Activated gamma-delta T cell treated with Interleukin-2 at 50 U/mL for 16 hours (primary cell): Measurements from ENCODE around the gene RPS6KA4.
"Not testable (repeated sequence)": the region's sequence is repeated elsewhere in the genome, so short reads cannot be mapped to it uniquely, and the experiment has no call there.

Experiments used
- DNase-seq: peaks from one replicate; pipeline ENCODE4 v3.0.0-alpha.2; 2020

RPS6KA4 gene

DNA sequence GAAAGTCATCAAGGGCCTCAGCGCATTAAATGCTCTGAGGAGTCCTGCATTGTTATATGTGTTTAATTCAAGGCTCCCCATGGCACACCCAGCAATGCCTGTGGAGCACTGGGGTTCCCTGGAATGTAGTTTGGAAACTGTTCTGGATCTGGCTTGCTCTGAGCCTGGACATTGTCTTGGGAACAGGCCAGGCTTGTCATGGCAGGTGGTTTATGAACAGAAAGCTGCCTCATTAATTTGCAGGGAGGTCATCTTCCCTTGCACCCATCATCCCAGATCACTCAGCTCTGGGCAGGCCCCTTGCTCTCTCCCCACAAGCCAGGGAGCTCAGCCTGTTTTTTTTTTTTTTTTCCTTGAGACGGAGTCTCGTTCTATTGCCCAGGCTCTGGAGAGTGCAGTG is 32.9 kb downstream of the RPS6KA4 start:
- DNase-seq: no peak

DNA sequence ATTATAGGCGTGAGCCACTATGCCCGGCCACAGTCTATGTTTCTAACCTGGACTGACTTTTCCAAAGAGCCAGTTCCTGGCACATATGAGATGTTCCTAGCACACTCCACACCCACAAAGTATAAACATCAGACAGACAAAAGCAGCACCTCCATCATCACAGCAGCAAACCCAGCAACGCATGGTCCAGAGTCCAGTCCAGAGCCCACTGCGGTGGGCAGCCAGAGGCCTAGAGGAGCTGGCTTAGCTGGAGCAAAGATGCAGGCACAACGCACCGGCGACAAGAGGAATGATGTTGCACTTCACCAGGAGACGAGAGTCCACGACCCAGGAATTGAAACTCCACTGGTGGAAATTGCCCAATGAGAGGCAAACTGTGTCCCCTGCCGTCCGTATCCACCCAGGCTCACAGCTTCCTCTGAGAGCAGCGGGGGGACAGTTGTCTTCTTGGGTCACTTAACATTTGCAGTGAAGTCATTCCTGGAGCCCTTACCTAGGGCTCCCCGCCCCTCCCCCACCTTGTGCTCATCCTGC is 36.6 kb downstream of the RPS6KA4 start:
- no peak for DNase-seq

DNA sequence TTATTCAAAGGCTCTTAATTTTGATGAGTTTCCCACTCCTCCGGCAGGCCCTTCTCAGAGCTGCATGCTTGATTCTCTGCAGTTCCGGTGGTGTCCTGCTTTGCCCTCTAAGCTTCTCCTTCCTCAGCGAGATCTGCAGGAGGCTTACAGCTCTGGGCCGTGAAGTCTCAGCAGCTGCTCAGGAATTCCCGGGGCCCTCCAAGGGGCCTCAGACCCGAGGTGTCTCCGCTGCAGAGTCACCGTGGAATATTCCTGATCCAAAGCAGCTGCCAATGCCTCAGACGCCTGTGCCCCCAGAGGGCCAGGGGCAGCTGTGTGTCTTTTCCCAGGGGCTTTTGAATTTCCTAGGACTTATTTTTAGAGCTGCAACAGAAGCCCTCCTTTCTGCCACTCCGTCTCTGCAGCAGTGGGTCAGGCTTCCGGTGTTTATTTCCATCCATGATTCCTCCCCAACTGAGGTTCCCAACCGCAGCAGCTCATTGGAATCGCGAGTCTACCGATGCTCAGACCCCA is 37.2 kb downstream of the RPS6KA4 start:
- DNase-seq: no peak

DNA sequence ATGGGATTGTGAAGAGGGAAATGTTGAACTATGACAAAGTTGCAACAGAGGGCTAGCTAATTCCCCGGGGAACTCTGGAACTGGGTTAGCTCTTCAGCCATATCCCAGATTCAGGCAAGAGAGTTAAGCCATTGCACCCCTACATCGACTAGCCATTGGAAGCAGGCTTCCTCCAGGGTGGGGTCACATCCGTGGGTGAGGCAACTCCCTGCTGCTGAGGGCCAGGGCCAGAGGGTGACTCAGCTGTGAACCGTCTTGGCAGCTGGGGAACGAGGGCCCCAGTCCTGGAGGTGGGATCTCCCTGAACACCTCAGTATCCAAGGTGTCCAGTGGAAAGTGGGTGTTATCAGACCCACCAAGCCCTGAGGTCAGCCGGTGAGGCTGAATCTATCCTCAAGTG is 41.1 kb downstream of the RPS6KA4 start:
- no peak for DNase-seq

DNA sequence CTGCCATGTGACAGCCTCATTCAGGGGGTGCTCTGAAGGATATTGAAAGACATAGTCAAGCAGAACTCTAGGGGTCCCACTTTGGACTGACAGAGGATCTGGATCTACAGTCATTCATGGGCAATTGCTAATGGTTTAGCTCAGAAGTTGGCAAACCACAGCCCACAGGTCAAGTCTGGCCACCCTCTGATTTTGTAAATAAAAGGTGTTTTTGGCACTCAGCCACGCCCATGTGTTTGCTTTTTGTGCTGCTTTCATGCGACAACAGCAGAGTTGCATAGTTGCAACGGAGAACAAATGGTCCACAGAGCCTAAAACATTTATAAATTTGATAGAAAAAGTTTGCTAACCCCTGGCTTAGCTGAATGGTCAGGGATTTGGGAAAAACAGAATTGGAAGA is 41.7 kb downstream of the RPS6KA4 start:
- DNase-seq: no peak

DNA sequence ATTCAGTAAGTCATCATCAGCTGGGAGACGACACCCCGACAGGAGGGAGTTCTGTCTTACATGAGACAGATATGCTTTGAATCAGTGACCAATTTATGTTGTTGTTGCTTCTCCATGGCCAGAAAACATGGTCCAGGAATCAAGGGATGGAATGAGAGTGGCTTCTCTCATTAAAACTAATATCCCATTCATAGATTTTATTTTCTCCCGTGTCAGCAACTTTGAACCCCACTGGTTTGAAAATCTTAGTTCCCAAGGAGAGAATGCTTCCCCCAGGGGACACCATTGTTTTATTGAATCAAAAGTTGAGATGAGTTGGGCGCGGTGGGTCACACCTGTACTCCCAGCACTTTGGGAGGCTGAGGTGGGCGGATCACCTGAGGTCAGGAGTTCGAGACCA is 42.8 kb downstream of the RPS6KA4 start:
- DNase-seq: no peak

DNA sequence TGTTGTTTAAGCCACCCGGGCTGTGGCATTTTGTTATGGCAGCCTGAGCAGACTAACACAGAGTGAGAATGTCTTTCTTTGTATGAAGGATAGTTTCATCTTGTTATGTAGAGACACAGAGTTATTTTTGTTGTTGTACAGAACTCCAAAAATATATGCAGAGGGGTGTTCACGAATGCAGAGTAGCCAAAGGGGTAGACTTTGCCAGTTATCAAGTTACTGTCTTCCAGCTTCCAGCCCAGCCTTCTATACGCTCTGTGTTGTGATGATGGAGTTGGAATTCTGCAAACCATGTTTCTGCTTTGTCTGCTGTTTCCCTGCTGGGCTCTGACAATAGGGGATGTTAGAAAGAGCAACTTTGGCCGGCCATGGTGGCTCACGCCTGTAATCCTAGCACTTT is 44.1 kb downstream of the RPS6KA4 start:
- DNase-seq: no peak

DNA sequence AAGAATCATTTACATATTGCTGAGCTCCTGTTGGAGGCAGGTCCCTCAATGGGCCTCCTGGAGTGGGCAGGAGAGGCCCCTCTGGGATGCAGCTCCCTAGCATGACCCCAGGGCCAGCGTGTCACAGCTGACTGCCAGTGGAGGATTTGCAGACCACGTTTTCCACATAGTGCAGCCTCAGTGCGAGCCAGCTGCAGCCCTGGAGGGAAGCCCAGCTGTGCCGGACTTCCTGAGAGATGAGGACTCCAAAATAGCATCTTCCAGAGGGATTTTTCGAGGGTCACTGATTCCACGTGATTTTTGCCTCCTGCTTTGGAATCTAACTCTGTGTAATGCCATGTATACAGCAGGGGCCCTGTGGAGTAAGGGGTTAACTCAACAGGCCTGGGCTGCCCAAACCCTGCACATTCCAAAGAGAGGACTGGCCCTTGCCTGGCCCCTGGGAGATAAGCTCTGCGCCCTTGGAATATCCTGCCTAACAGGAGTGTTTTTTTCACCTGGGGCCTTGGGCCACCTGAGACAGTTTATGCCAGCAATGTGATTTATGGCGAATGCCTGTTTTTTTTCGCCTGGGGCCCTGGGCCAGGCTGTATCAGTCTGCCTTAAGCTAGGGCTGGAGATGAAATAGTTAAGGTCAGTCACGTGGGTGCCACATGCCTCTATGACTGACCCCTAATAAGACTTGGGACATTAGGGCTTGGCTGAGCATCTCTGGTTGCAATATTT is 47.4 kb downstream of the RPS6KA4 start:
- no peak for DNase-seq

DNA sequence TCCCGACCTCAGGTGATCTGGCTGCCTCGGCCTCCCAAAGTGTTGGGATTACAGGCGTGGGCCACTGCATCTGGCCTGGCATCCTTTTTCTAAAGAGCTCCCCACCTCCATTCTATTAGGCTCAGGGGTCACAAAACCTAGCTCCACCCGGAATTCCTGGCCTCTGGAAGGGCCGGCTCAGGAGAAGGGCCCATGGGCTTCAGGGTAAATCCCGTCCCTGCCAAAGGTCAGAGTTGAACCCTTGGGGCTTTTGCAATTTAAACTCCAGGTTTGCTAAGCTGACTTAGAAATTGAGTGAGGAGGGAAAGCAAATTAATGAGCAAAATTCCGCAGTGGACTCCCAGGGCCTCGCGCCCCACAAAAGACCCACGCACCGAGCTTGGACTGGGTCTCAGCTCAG is 48.3 kb downstream of the RPS6KA4 start:
- DNase-seq: no peak

DNA sequence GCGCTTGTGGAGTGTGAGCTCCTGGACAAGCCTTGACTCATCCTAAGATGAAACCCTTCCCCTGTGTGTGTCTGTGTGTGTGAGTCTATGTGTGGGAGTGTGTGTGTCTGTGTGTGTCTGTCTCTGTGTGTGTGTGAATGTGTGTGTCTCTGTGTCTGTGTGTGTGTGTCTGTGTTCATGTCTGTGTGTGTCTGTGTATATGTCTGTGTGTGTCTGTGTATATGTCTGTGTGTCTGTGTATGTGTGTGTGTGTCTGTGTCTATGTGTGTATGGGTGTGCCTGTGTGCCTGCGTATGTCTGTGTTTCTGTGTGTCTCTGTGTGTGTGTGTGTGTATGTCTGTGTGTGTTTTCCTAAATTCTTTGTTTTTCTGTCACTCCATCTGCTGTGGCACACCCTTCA is 48.7 kb downstream of the RPS6KA4 start:
- no peak for DNase-seq

DNA sequence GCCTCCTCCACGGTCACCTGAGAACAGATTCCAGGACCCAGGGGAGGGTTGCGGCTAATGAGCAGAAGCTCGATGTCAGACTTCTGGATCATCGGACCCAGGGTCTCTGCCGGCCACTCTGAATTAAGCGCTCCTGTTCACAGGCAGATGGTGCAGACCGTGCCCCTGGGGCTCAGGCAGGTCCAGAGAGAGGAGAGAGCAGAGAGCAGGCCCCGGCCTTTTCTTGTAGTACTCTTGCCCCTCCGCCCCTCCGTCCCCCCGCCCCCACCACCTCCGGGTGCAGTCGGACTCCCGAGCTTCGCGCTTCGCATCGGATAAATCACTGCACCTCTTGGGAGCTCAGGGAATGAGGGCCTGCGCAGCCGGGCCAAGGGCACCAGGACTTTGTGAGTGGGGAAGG is 50.3 kb downstream of the RPS6KA4 start:
- no peak for DNase-seq

DNA sequence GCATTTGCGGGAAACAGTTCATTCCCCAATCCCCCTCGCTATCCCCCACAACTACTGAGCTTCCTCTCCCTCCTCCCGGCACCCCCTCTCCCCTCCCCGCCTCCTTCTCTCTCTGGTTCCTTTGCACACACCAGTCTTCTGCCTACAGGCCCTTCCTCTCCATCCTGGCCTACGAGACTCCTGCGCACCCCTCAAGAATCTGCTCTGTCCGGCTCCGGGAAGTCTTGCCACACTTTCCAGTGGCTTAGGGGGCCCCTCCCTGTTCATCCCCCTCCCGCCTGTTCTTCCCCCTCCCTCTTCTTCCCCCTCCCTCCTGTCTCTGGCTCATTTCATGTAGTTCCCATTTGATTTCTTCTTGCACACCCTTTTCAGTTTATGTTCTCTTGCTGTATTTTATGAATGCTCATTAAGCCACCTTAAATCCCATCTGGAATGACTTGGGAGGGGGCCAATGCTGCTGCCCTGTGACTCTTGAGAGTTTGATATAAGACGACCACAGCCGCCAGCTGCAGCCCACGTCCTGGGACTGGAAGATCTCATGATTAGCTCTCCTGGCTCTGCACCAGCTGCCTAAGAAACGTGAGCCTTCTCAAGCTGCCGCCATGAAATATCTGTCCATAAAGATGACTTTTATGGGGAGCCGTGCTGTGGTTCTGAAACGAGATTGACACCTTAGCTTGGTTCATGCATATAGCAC is 50.9 kb downstream of the RPS6KA4 start:
- no peak for DNase-seq

DNA sequence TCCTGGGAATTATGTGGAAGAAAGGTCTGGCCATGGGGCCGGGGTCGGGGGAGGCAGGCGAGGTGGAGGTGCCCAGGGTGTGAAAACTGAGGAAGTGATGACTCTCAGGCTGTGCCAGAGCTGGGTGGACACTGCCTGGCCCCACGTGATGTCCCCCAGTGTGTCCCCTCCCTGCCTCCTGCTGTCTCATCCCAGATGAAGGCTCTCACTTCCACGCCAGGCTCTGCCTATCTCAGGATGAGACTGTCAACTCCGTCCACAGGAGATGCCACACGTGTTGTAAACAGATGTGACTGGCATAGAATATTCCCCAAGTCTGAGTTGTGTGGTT is 51.4 kb downstream of the RPS6KA4 start:
- DNase-seq: no peak

DNA sequence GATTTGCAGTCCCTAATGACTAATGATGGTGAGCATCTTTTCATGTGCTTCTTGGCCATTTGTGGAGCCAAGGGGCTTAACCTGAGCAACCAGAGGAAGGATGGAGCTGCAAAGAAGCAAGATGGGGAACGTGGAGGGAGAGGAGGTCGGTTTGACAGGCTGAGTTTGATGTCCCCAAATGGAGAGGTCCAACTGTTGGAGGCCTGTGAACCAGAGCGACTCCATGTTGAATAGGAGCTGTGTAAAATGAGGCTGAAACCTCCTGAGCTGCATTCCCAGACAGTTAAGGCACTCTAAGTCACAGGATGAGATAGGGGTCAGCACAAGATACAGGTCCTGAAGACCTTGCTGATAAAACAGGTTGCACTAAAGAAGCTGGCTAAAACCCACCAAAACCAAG is 54.5 kb downstream of the RPS6KA4 start:
- DNase-seq: no peak

DNA sequence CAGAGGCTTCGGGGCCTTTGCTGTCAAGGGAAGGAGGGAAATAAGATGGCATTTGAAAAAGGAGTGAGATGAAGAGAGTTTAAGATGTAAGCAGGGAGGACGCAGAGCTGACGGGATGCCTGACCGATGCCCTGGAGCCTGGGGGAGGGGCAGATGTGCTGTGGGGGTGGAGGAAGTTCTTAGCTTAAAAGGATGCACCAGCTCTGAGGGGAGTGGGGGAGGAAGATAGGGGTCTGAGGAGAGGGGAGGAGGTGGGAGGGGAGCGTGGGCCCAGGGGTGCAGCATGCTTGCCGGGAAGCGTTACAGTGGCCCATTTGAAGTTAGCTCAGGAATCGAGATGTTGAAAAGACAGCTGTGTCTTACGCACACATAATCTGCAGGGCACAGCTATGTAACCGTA is 56.3 kb downstream of the RPS6KA4 start:
- DNase-seq: no peak

DNA sequence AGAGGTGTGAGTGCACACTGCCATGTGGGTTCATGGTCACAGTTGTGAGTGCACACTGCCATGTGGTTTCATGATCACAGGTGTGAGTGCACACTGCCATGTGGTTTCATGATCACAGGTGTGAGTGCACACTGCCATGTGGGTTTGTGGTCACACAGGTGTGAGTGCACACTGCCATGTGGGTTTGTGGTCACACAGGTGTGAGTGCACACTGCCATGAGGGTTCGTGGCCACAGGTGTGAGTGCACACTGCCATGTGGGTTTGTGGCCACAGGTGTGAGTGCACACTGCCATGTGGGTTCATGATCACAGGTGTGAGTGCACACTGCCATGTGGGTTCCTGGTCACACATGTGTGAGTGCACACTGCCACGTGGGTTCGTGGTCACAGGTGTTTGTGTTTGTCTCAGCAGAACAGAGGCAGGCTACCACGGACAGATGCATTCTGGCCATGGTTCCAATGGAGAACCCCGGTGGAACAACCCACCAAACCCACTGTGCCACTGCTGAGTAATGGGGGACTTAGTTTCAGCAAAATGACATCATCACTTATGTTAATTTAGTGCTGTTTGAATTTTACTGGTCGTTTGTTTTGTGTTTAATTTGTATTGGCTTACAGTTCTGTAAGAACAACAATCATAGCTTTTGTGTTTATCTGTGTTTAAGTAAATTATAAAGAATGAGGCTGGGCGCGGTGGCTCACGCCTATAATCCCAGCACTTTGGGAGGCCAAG is 57.2 kb downstream of the RPS6KA4 start:
- no peak for DNase-seq

DNA sequence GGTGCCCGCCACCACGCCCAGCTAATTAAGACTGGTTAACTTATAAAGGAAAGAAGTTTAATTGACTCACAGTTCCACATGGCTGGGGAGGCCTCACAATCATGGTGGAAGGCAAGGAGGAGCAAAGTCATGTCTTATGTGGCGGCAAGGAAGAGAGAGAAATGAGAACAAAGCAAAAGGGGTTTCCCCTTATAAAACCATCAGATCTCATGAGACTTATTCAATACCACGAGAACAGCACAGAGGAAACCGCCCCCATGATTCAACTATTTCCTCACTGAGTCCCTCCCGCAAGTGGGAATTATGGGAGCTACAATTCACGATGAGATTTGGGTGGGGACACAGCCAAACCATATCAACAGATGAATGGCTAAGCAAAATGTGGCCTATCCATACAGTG is 59.3 kb downstream of the RPS6KA4 start:
- not testable (repeated sequence) for DNase-seq

DNA sequence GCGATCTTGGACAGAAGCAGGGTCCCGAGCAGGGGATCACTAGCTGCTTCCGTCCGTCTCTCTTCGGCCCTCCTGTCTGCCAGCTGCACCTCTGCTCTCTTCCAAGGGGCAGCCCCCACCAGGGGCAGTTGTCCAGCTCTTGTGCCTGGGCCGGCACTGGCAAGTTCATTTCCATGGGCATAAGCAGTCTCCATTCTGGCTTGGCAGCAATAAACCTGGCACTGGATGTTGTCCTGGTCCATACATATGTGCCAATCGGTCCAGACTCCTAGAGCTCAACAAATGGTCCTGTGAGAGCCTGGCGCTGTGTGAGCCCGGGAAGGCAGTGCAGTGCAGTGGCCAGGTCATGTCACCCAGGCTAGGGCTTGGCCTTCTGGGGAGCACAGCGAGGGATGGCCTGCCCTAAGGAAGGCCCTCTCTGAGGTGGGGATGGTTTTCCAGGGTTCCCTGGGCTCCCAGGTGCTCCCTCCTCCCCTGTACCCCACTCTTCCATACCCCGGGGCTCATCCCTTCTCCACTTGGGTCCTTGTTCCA is 60.4 kb downstream of the RPS6KA4 start:
- DNase-seq: no peak

DNA sequence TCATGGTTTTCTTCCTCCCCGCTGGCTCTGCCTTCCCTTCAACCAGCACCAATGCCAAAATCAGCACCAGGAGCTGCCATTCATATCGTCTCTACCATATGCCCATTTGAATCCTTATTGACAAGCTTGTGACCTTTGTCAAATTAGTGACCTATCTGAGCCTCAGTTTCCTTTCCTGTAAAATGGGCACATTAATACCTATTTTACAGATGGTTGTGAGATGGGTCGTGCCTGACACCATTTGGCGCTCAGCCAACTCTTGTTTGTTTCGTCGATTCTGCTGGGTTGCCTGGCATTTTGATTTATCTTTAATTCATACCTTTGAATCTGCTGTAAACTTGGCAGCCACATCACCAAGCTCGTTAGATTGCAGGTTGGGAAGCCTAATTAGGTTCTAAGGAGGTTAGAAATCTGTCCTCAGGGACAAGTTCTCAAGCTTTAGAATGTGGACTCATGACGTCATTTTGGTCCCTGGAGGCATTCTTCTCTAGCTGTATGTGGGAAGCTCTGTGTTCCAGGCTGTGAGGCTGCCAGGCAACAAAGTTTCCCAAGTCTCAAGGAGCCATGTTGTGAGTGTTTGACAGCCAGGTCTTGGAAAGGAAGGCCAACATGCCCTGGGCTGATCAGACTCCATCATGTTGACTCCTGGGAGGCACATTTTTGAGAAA is 61.0 kb downstream of the RPS6KA4 start:
- DNase-seq: no peak
